Lung (tissue), 12 donors: ENCODE data around the gene PRKAA1. TPM values are rescaled to one million over a fixed set of nuclear protein-coding genes. Genes with fewer than 3 reads are reported as not detected.

ENCODE experiments used
- ATAC-seq: fragments of 200-7000 bp; cut with Tn5 transposase; one replicate; pipeline ENCODE4 v1.9.1; 2020; ENCODE audit warnings: moderate number of reproducible peaks; ENCODE audit not compliant: insufficient read depth, low FRiP score
- DNase-seq, 3 donors: peaks; one replicate each; pipeline ENCODE4 v3.0.0-alpha.2; 2013 to 2017
- H3K27ac ChIP-seq, 2 donors: one replicate each; pipeline ENCODE4 v1.5.1; 2013; ENCODE audit warnings: mild to moderate bottlenecking in 2 of 2, moderate library complexity in 2 of 2, control low read depth in 1 of 2, inconsistent platforms in 1 of 2, low read depth in 1 of 2, low read length in 1 of 2
- H3K27me3 ChIP-seq, 3 donors: one replicate each; pipeline ENCODE4 v1.5.1; 2013; ENCODE audit warnings: low read length in 2 of 3; ENCODE audit not compliant: control insufficient read depth in 3 of 3, insufficient read depth in 3 of 3
- H3K36me3 ChIP-seq, 4 donors: one replicate each; pipeline ENCODE4 v1.5.1; 2013; ENCODE audit warnings: low read length in 4 of 4, mild to moderate bottlenecking in 1 of 4, moderate library complexity in 1 of 4; ENCODE audit not compliant: control insufficient read depth in 4 of 4, insufficient read depth in 4 of 4
- H3K4me1 ChIP-seq, 5 donors: one replicate each; pipeline ENCODE4 v1.5.1; 2013; ENCODE audit warnings: low read length in 5 of 5, mild to moderate bottlenecking in 2 of 5, moderate library complexity in 1 of 5; ENCODE audit not compliant: control insufficient read depth in 5 of 5, insufficient read depth in 5 of 5
- H3K4me3 ChIP-seq: one replicate; pipeline ENCODE4 v1.5.1; 2013; ENCODE audit warnings: mild to moderate bottlenecking, control low read depth, moderate library complexity
- H3K9ac ChIP-seq, 2 donors: one replicate each; pipeline ENCODE4 v1.5.1; 2013; ENCODE audit warnings: low read length in 2 of 2, control low read depth in 1 of 2; ENCODE audit not compliant: insufficient read depth in 1 of 2
- H3K9me3 ChIP-seq, 4 donors: one replicate each; pipeline ENCODE4 v1.5.1; 2013; ENCODE audit warnings: low read length in 3 of 4, mild to moderate bottlenecking in 1 of 4, moderate library complexity in 1 of 4; ENCODE audit not compliant: control insufficient read depth in 4 of 4, insufficient read depth in 3 of 4
- WGBS, 2 donors: extraction: QIAGEN DNeasy Blood & Tissue Kit; methylation state at CpG; one replicate each; pipeline ENCODE4 v1.1.7; 2013; 5-methylcytosine and 5-hydroxymethylcytosine counted together
- polyA plus RNA-seq, 2 donors: library from polyadenylated mRNA; stranded (reverse); fragments of 200-250 nt; gene quantifications; one replicate each; pipeline ENCODE4 v1.2.1, GENCODE V29; 2013
- total RNA-seq, 2 donors: library from RNA; depleted of rRNA in 1 of 2; stranded (reverse); fragments of >200 nt in 1 of 2; gene quantifications; one replicate each; pipeline ENCODE4 v1.2.1, GENCODE V29; 2014 to 2021
- TF ChIP-seq, protein P1 (sequence below): IDR thresholded peaks from 2 replicates; pipeline ENCODE4 v1.5.1; 2012; ENCODE audit warnings: mild to moderate bottlenecking; ENCODE audit errors: control extremely low read depth, extremely low read depth
- donor health status: control.
- donor health status: control.
- donor health status: Bipolar disorder and iron deficiency.
- donor health status: healthy.
- donor health status: DM: yes; HTN: yes; CAD: no.

PRKAA1 gene
- total and polyA plus RNA-seq, 4 donors, result 24.5 to 113 (median 56.6) TPM

DNA sequence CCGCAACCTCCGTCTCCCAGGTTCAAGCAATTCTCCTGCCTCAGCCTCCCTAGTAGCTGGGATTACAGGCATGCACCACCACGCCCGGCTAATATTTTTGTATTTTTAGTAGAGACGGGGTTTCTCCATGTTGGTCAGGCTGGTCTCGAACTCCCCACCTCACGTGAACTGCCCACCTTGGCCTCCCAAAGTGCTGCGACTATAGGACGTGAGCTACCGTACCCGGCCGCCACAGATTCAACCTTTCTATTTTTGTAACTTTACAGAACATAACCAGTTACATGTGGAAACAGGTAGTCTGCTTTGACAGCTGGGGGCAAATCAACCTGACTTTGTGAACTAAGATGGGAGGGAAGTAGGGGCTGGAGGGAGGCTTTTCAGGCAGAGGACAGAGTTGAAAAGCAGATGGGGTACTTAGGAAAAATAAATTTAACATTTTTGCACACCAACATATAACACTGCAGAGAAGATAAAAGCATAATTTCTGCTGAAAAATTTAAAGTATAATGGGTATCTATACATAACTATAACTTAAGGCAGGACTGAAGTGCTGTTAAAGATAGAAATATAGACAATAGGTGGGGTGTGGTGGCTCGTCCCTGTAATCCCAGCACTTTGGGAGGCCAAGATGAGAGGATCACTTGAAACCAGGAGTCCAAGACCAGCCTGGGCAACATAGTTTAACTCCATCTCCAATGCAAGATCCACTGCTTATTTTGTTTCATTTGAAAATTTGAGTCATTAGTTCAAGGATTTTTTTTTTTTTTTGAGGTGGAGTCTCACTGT lies 31.8 kb upstream of the PRKAA1 start:
- 91 to 98% methylated on average over 13 of the region's 13 CpGs for WGBS, 2 donors
- TF ChIP-seq, protein P1, sequence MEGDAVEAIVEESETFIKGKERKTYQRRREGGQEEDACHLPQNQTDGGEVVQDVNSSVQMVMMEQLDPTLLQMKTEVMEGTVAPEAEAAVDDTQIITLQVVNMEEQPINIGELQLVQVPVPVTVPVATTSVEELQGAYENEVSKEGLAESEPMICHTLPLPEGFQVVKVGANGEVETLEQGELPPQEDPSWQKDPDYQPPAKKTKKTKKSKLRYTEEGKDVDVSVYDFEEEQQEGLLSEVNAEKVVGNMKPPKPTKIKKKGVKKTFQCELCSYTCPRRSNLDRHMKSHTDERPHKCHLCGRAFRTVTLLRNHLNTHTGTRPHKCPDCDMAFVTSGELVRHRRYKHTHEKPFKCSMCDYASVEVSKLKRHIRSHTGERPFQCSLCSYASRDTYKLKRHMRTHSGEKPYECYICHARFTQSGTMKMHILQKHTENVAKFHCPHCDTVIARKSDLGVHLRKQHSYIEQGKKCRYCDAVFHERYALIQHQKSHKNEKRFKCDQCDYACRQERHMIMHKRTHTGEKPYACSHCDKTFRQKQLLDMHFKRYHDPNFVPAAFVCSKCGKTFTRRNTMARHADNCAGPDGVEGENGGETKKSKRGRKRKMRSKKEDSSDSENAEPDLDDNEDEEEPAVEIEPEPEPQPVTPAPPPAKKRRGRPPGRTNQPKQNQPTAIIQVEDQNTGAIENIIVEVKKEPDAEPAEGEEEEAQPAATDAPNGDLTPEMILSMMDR, result no peak
- peaks cover 34 to 63% (median 51%) of the 10 kb centered on the region in 4 donors for H3K36me3 ChIP-seq

DNA sequence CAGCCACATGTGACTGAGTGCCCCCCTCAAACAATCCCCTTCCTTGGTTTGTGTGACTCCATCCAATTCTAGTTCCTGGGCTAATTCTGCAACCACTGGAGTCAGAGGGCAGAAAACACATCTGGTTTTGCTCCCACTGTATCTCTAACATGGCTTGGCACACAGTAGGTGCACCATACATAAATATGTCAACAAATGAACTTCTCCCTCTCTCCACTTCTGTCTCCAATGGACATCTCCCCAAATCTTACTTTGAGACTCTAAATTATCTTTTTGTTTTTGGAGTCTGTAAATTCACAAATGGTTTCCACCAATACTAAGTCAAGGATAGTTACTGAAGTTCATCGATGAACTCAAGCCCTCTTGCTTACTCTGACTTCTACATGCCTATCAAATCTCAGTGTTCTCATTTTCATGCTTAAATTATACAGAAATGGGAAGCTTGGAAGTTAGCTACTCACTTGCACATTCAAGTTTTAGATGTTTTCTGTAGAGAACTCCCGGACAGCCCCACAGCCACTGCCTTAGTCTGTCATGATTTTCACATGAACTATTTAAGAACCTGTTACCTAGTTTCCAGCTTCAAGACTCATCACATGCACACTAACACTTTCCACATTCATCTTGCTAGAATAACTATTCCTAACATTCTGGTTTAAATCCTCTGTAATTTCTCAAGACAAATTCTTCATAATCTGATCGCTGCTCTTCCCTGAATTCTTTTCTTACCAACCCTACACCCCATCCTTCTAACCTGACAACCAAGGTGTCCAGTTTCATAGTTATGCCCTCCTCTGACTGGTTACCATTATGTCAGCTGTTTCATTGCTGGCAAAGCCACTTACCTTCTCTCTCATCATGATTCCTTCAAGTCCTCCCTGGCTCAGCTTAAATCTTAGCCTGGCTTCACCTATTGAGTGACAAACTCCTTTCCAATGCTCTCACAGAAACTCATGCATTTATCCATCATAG lies 30.8 kb upstream of the PRKAA1 start:
- Histone ChIP-seq H3K36me3 (peaks cover 34 to 59% (median 48%) of the 10 kb centered on the region in 4 donors), H3K4me3 (no peak overlapping the region), H3K27ac (no peak overlapping the region), H3K27me3 (no peaks in the 10 kb centered on the region), H3K9me3 (no peaks in the 10 kb centered on the region), H3K9ac (no peak overlapping the region), H3K4me1 (peaks cover 0 to 14% (median 6%) of the 10 kb centered on the region in 5 donors)
- TF ChIP-seq, protein P1, result no peak
- no peak for DNase-seq
- no peak for ATAC-seq
- 96 to 97% methylated on average over 3 of the region's 3 CpGs for WGBS, 2 donors

More for the DNA sequence above, 31.8 kb upstream of the PRKAA1 start:
- peaks cover 0 to 19% (median 6%) of the 10 kb centered on the region in 5 donors for H3K4me1 ChIP-seq
- H3K9ac ChIP-seq, result no peak overlapping the region
- H3K27me3 ChIP-seq, result no peaks in the 10 kb centered on the region
- no peaks in the 10 kb centered on the region for H3K9me3 ChIP-seq
- no peak overlapping the region for H3K4me3 ChIP-seq
- H3K27ac ChIP-seq, result no peak overlapping the region
- DNase-seq (no peak), ATAC-seq (no peak)

DNA sequence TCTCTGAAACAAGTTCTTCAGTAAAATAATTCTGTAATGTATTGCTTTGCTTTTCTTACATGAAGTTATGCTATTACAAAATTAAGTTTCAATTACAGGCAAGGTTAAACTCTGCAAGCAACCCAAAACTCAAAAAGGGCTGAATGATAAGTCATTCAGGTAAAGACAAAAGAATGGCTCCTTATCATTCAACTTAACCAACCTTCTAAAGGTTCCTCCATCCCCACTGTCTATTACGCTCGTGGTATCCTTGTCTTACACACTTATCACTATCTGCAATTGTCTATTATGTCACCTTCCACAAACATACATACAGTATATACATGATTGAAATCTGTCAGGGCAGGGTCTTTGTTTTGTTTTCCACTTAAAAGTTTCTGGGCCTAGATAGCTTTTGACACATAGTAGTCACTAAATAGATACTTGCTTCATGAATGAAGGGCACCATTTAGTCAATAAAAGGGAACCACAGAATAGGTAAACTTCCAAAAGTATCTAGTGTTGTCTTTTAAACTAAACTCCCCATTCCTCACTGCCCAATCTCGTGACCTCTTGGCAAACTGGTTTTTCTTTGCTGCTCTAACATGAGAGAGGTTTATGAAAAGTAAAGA lies 30.0 kb upstream of the PRKAA1 start:
- Histone ChIP-seq H3K27ac (no peak overlapping the region), H3K4me1 (peaks cover 0 to 6% (median under 1%) of the 10 kb centered on the region in 5 donors), H3K27me3 (no peaks in the 10 kb centered on the region), H3K9me3 (no peaks in the 10 kb centered on the region), H3K36me3 (peaks cover 27 to 51% (median 45%) of the 10 kb centered on the region in 4 donors), H3K9ac (no peak overlapping the region), H3K4me3 (no peak overlapping the region)
- WGBS, 2 donors, result 87 to 88% methylated on average over 3 of the region's 3 CpGs
- ATAC-seq (no peak), DNase-seq (no peak)
- TF ChIP-seq, protein P1, result no peak
